Right cardiac atrium (tissue), 5 donors: Measurements from ENCODE around the gene CMIP. TPM values are rescaled to one million over a fixed set of nuclear protein-coding genes. Genes with fewer than 3 reads are reported as not detected.

Experiments
- ATAC-seq, 2 donors: fragments of 200-7000 bp; cut with Tn5 transposase; one replicate each; pipeline versions ENCODE4 v1.8.0 to v1.9.1; 2020; ENCODE audit warnings: moderate library complexity in 2 of 2, mild to moderate bottlenecking in 1 of 2
- DNase-seq, 3 donors: peaks; one replicate each; pipeline ENCODE4 v3.0.0-alpha.2; 2020
- H3K27ac ChIP-seq: one replicate; pipeline ENCODE4 v1.5.1; 2013; ENCODE audit warnings: mild to moderate bottlenecking, low read length, control low read depth, moderate library complexity
- H3K27me3 ChIP-seq: one replicate; pipeline ENCODE4 v1.6.1; 2013; ENCODE audit not compliant: control insufficient read depth, insufficient read depth
- H3K4me1 ChIP-seq: one replicate; pipeline ENCODE4 v1.6.1; 2013; ENCODE audit warnings: low read length; ENCODE audit not compliant: control insufficient read depth, insufficient read depth
- H3K4me3 ChIP-seq: one replicate; pipeline ENCODE4 v1.5.1; 2013; ENCODE audit warnings: low read length, control low read depth
- H3K9me3 ChIP-seq: one replicate; pipeline ENCODE4 v1.6.1; 2013; ENCODE audit warnings: low read length; ENCODE audit not compliant: control insufficient read depth
- WGBS: extraction: QIAGEN DNeasy Blood & Tissue Kit; methylation state at CpG from one replicate; pipeline ENCODE4 v1.1.7; 2013; 5-methylcytosine and 5-hydroxymethylcytosine counted together
- intact Hi-C, 4 donors: fragments of 100-400 bp; cut with DNase I; formaldehyde crosslinking; loops; one replicate each; pipeline versions ENCODE4 v1.11.0 to v1.14.0; 2022 to 2023
- polyA plus RNA-seq: library from polyadenylated mRNA; stranded (reverse); fragments of 200-250 nt; gene quantifications from one replicate; pipeline ENCODE4 v1.2.3, GENCODE V29; 2013
- total RNA-seq, 4 donors: library from RNA; stranded (reverse); fragmentation: NEBNext Ultra II Directional; extraction: Animal tissue kit (Norgen Biotek cat#: 25700); gene quantifications; one replicate each; pipeline ENCODE4 v1.2.1, GENCODE V29; 2021
- donor health status: healthy with polysubstance abuse.
- donor health status: DM: no; HTN: yes; CAD: no.
- donor health status: DM: no; HTN: no; CAD: no.
- donor health status: DM: no; HTN: yes; CAD: no; lungs with severe emphysema.
- donor health status: DM: yes; HTN: yes; CAD: no.

CMIP gene
- total and polyA plus RNA-seq, 5 donors: 9.0 to 29.0 (median 19.2) TPM

GRCh38 chr16:81449241-81449640 lies 4.6 kb downstream of the CMIP start:
- DNase-seq: no peak
- intact Hi-C loops: no loop called here
- no peak for ATAC-seq
- H3K9me3 ChIP-seq: no peaks in the 10 kb centered on the region
- no peaks in the 10 kb centered on the region for H3K27me3 ChIP-seq
- no peak overlapping the region for H3K4me3 ChIP-seq
- WGBS: 95% methylated on average over 2 of the region's 2 CpGs
- H3K27ac ChIP-seq: no peak overlapping the region
- H3K4me1 ChIP-seq: peaks cover 15% of the 10 kb centered on the region

- H3K4me1 ChIP-seq: peaks cover 15% of the 10 kb centered on the region
- no peaks in the 10 kb centered on the region for H3K9me3 ChIP-seq
- H3K4me3 ChIP-seq: no peak overlapping the region
- H3K27me3 ChIP-seq: no peaks in the 10 kb centered on the region
- 91% methylated on average over 7 of the region's 7 CpGs for WGBS
- intact Hi-C loops: no loop called here
- DNase-seq: peak in 1 of 3 donors; percentile 27
- ATAC-seq: no peak
- no peak overlapping the region for H3K27ac ChIP-seq
These were observed 5.4 kb downstream of the CMIP start for GRCh38 chr16:81449899-81450608.

- ATAC-seq: no peak
- peak in 1 of 3 donors; percentile 4 for DNase-seq
- H3K4me1 ChIP-seq: peaks cover 15% of the 10 kb centered on the region
- intact Hi-C loops: no loop called here
- H3K27ac ChIP-seq: no peak overlapping the region
- H3K4me3 ChIP-seq: no peak overlapping the region
- no peaks in the 10 kb centered on the region for H3K27me3 ChIP-seq
- WGBS: 89% methylated on average over 12 of the region's 12 CpGs
- H3K9me3 ChIP-seq: no peaks in the 10 kb centered on the region
These were observed 6.3 kb downstream of the CMIP start for GRCh38 chr16:81450783-81451491.

GRCh38 chr16:81451753-81452680 lies 7.4 kb downstream of the CMIP start:
- peak; percentile 44 to 62 for ATAC-seq
- Histone ChIP-seq H3K4me3 (no peak overlapping the region), H3K4me1 (peaks cover 15% of the 10 kb centered on the region), H3K27ac (no peak overlapping the region), H3K27me3 (no peaks in the 10 kb centered on the region), H3K9me3 (no peaks in the 10 kb centered on the region)
- intact Hi-C loops: no loop called here
- 66% methylated on average over 20 of the region's 20 CpGs for WGBS
- peak in 2 of 3 donors; percentile 65 to 71 for DNase-seq

GRCh38 chr16:81453091-81453728 lies 8.6 kb downstream of the CMIP start:
- Histone ChIP-seq H3K4me3 (no peak overlapping the region), H3K9me3 (no peaks in the 10 kb centered on the region), H3K4me1 (peaks cover 10% of the 10 kb centered on the region), H3K27me3 (no peaks in the 10 kb centered on the region), H3K27ac (no peak overlapping the region)
- intact Hi-C loops: no loop called here
- WGBS: 70% methylated on average over 14 of the region's 14 CpGs
- ATAC-seq: peak in 1 of 2 donors; percentile 4
- peak in 2 of 3 donors; percentile 51 to 53 for DNase-seq

GRCh38 chr16:81454044-81454443 lies 9.4 kb downstream of the CMIP start:
- Histone ChIP-seq H3K4me1 (peaks cover 10% of the 10 kb centered on the region), H3K27me3 (no peaks in the 10 kb centered on the region), H3K27ac (no peak overlapping the region), H3K4me3 (no peak overlapping the region), H3K9me3 (no peaks in the 10 kb centered on the region)
- ATAC-seq (no peak), DNase-seq (no peak)
- WGBS: 91% methylated on average over 7 of the region's 7 CpGs
- intact Hi-C loops: no loop called here

GRCh38 chr16:81455006-81455405 lies 10.4 kb downstream of the CMIP start:
- Histone ChIP-seq H3K27ac (no peak overlapping the region), H3K27me3 (no peaks in the 10 kb centered on the region), H3K4me3 (no peak overlapping the region), H3K9me3 (no peaks in the 10 kb centered on the region), H3K4me1 (peaks cover 10% of the 10 kb centered on the region)
- WGBS: 96% methylated on average over 13 of the region's 13 CpGs
- DNase-seq (peak in 1 of 3 donors; percentile 18), ATAC-seq (no peak)
- intact Hi-C loops: no loop called here

GRCh38 chr16:81455720-81456494 lies 11.3 kb downstream of the CMIP start:
- WGBS: 82% methylated on average over 17 of the region's 17 CpGs
- Histone ChIP-seq H3K4me1 (peaks cover 10% of the 10 kb centered on the region), H3K4me3 (no peak overlapping the region), H3K27me3 (no peaks in the 10 kb centered on the region), H3K27ac (no peak overlapping the region), H3K9me3 (no peaks in the 10 kb centered on the region)
- DNase-seq: peak in 1 of 3 donors; percentile 12
- no peak for ATAC-seq
- intact Hi-C loops: no loop called here

- DNase-seq: peak in 2 of 3 donors; percentile 48 to 49
- no peaks in the 10 kb centered on the region for H3K27me3 ChIP-seq
- ATAC-seq: no peak
- intact Hi-C loops: no loop called here
- peaks cover 8% of the 10 kb centered on the region for H3K4me1 ChIP-seq
- 90% methylated on average over 23 of the region's 23 CpGs for WGBS
- H3K27ac ChIP-seq: no peak overlapping the region
- H3K9me3 ChIP-seq: no peaks in the 10 kb centered on the region
- no peak overlapping the region for H3K4me3 ChIP-seq
These were observed 12.1 kb downstream of the CMIP start for GRCh38 chr16:81456523-81457325.
